ENCODE results near the gene CELF5.
"Not testable (repeated sequence)": the region's sequence is repeated elsewhere in the genome, so short reads cannot be mapped to it uniquely, and the experiment has no call there.

The CELF5 gene

GRCh38 chr19:3190921-3191805, 33.3 kb upstream of the CELF5 start:
- DNase-seq, result no peak

GRCh38 chr19:3191806-3192104, 32.7 kb upstream of the CELF5 start:
- DNase-seq, result not testable (repeated sequence)

- no peak for DNase-seq
Observed at GRCh38 chr19:3192228-3192635, 32.2 kb upstream of the CELF5 start.

- no peak for DNase-seq
Observed at GRCh38 chr19:3192684-3193083, 31.8 kb upstream of the CELF5 start.

GRCh38 chr19:3193256-3194105, 31.0 kb upstream of the CELF5 start:
- no peak for DNase-seq

- DNase-seq, result no peak
Observed at GRCh38 chr19:3194106-3195087, 30.1 kb upstream of the CELF5 start.

- peak; percentile 12 for DNase-seq
Observed at GRCh38 chr19:3196064-3196932, 28.2 kb upstream of the CELF5 start.

GRCh38 chr19:3196933-3197205, 27.6 kb upstream of the CELF5 start:
- DNase-seq, result no peak

GRCh38 chr19:3198901-3199700, 25.4 kb upstream of the CELF5 start:
- DNase-seq, result no peak

- no peak for DNase-seq
Observed at GRCh38 chr19:3201072-3201700, 23.3 kb upstream of the CELF5 start.

GRCh38 chr19:3201911-3202310, 22.6 kb upstream of the CELF5 start:
- DNase-seq, result no peak

GRCh38 chr19:3202346-3202745, 22.1 kb upstream of the CELF5 start:
- no peak for DNase-seq

- not testable (repeated sequence) for DNase-seq
Observed at GRCh38 chr19:3202895-3203294, 21.6 kb upstream of the CELF5 start.

- DNase-seq, result no peak
Observed at GRCh38 chr19:3203805-3204645, 20.4 kb upstream of the CELF5 start.

- no peak for DNase-seq
Observed at GRCh38 chr19:3204646-3205275, 19.7 kb upstream of the CELF5 start.

- no peak for DNase-seq
Observed at GRCh38 chr19:3206216-3206953, 18.1 kb upstream of the CELF5 start.

GRCh38 chr19:3207461-3208242, 16.8 kb upstream of the CELF5 start:
- DNase-seq, result no peak

Measured in NCI-H1092 treated with DMSO at 0.1 percent for 48 hours (cell line).